Head of caudate nucleus (tissue), 42 donors: ENCODE measurements around the gene USP46.

Experiments
- DNase-seq, 42 donors: peaks; one replicate each; pipeline versions ENCODE4 v3.0.0 to v3.0.0-alpha.2; 2020 to 2021; ENCODE audit warnings: mixed read lengths in 7 of 42
- intact Hi-C: fragments of 100-400 bp; cut with DNase I; formaldehyde crosslinking; loops from one replicate; pipeline ENCODE4 v1.15.0; 2022

Gene USP46

DNA sequence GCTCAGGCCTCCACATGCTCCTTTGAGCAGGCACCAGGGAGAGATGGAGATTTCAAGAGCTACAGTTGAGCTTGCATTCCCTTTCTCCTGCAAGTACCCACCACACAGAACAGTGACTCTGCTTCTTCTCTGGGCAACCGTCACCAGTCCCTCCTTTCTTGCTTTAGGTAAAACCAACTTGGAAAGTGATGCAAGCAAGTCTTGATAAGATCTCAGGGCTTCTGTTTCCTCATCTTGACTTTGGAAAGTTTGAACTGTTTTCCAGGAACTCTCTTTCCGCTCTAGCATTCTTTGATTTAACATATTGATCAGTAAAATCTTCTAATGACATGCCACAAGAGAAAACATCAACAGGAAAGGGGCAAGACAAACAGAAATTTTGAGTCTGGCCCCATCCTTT lies 73.7 kb downstream of the USP46 start:
- no peak for DNase-seq
- intact Hi-C loops, result no loop called here

DNA sequence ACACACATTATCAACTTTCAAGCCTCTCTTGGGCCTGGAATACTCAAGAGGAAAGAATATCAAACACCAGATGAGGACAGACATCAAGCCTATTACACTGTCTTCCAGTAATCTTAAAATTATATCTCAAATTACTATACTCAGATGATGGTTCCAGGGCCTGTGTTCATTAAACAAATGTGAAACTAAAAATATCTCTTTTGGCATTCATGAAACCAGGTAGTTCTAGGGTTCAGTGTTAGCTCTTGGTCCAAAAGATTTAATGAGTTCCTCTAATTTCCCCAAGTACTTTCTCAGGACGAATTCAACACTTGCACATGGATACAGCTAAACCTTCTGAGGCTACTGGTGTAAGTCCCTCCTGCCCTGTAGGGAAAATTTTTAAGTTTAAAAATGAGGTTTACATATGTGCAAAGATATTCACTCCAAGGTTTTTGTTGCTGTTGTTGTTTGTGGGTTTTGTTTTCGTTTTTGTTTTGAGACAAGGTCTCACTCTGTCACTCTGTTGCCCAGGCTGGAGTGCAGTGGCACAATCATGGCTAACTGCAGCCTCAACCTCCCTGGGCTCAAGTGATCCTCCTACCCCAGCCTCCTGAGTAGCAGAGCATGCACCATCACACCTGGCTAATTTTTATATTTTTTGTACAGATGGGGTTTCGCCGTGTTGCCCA lies 79.4 kb downstream of the USP46 start:
- DNase-seq, result no peak
- intact Hi-C loops, result no loop called here

DNA sequence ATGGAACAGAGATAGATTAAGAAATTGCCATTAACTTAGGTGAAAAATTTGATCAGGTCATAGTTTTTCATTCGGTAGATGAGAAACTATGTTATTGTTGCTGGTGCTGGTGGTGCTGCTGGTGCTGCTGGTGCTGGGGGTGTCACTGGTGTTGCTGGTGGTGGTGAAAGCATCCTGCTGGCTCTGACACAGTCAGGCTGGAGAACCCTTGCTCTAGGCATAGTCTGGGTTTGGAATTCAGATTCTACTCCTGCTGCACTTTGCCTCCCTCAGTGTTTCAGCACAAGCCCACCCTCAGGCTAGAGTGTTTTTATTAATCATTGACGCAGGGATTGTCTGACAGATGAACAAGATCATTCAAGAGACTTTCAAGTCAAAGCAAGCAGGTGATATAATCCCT lies 80.2 kb downstream of the USP46 start:
- intact Hi-C loops, result no loop called here
- no peak for DNase-seq

DNA sequence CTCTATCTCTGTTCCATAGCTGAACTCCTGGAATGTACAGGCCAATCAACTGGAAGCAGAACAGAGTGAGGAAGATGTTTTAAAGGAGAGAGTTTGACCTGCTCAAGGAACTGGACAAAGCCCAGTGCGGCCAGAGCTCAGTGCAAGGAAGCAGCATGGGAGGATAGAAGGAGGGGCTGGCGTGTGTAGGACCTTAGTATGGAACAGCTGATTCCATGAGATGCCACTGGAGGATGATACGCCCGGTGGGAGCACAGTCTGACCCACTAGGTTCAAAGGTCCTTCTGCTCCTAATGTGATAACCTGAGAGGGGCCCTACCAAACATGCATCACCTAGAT lies 81.5 kb downstream of the USP46 start:
- no peak for DNase-seq
- intact Hi-C loops, result no loop called here

DNA sequence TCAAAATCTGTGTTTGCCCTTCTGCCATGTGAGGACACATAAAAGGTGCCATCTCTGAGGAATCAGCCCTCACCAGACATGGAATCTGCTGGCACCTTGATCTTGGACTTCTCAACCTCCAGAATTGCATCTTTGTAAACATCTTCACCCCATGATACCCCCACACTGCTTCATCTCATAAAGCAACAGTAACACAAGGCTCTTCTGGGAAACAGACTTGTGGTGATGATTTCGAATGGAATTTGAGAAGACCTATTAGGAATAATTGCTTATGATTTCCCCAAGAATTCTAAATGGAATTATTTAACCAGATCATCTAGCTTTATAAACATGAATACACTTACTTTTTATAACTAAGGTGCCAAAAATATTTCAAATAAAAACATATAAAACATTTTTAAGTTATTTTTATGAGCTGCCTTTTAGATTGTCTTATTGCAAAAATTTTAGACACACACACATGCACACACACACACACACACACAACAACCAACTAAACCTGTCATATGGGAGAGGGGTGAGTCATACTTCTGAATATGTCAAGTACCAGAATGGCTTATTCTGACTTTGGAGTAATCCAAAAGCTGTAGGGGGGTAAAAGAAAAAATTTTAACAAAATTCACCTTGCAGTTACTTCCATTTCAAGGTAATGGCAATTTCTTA lies 82.0 kb downstream of the USP46 start:
- peak in 1 of 42 donors; percentile 12 for DNase-seq
- intact Hi-C loops, result no loop called here

DNA sequence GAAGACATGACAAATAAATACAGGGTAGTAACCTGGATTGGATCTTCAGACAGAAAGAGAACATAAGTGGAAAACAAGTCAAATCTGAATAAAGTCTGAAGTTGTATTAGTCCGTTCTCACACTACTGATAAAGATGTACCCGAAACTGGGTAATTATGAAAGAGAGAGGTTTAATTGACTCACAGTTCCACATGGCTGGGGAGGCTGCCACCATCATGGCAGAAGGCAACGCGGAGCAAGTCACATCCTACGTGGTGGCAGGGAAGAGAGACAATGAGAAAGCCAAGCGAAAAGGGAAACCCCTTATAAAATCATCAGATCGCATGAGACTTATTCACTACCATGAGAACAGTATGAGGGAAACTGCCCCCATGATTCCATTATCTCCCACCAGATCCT lies 82.8 kb downstream of the USP46 start:
- intact Hi-C loops, result no loop called here
- DNase-seq, result no peak

DNA sequence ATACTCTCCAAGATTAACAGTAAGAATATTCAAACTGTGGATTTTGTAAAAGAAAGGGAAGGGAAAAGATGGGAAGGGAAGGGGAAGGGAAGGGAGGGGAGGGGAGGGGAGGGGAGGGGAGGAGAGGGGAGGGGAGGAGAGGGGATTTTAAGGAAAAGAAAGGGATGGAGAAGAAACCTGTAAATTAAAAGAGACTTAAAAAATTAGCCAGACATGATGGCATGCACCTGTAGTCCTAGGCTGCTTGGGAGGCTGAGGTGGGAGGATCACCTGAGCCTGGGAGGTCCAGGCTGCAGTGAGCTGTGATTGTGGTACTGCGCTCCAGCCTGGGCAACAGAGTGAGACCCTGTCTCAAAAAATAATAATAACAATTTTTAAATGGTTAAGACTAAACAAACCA lies 83.7 kb downstream of the USP46 start:
- DNase-seq, result no peak
- intact Hi-C loops, result no loop called here

DNA sequence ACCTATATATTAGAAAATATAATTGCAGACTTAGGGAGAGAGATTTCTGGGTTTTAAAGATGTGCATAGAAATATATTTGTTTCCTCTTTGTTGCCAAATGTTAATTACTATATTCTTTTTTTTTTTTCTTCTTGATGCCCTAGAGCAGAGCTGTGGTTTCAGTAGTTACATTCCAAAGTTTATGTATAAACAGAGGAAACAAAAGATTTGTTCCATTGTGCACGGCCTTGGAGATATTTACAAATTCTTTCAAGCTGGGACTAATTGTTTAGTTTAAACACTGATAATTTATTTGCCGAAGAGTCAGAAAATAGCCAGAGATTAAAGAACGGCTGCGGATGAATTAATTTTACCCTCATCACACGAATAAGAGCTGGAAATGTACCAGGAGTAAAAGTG lies 85.1 kb downstream of the USP46 start:
- DNase-seq, result no peak
- intact Hi-C loops, result no loop called here

DNA sequence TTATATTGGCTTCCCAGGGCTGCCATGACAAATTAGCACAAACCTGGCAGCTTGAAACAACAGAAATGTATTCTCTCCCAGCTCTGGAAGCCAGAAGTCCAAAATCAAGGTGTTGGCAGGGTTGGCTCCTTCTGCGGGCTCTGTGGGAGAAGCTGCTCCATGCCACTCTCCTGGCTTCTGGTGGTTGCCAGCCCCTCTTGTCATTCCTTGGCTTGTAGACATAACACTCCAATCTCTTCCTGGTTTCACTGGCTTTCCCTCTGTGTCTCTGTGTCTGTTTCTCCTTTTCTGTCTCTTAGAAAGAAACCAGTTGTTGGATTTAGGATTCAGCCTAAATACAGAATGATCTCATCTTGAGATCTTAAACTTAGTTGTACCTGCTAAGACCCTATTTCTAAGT lies 85.5 kb downstream of the USP46 start:
- intact Hi-C loops, result no loop called here
- DNase-seq, result no peak

DNA sequence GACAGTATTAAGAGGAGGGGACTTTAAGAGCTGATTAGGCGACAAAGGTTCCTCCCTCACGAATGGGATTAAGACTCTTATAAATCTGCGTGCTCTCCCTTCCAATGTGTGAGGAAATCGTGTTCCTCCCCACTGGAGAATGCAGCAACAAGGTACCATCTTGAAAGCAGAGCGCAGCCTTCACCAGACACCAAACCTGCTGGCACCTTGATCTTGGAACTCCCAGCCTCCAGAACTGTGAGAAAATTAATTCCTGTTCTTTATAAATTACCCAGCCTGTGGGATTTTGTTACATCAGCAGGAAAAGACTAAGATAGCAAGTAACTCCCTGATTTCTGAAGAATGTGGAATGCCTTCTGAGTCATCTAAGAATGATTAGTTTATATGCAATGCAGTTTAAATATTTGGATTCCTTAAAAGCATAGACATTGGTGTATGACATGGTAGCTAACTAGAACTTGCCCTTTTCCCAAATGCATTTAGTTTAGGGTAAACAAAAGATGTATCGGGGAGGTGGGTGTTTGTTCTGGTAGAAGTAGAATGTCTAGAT lies 86.1 kb downstream of the USP46 start:
- intact Hi-C loops, result no loop called here
- no peak for DNase-seq

DNA sequence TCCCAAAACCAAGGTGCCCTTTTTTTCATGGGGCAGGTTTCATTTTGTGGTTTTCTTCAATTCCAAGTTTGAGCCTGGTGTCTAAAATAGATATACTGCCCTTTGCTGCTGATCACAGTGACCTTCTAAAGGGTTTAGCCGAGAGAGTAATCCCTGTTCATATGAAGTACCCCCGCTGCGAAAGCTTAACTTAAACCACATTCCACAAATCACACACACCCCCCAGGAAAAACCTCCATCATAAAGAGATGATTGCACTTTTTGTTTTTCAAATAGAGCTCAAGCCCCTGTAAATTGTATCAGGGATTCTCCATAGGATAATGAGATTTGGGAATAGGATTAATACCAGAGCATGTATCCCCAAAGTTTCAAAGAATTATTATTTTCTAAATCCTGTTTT lies 90.8 kb downstream of the USP46 start:
- DNase-seq, result no peak
- intact Hi-C loops, result no loop called here

DNA sequence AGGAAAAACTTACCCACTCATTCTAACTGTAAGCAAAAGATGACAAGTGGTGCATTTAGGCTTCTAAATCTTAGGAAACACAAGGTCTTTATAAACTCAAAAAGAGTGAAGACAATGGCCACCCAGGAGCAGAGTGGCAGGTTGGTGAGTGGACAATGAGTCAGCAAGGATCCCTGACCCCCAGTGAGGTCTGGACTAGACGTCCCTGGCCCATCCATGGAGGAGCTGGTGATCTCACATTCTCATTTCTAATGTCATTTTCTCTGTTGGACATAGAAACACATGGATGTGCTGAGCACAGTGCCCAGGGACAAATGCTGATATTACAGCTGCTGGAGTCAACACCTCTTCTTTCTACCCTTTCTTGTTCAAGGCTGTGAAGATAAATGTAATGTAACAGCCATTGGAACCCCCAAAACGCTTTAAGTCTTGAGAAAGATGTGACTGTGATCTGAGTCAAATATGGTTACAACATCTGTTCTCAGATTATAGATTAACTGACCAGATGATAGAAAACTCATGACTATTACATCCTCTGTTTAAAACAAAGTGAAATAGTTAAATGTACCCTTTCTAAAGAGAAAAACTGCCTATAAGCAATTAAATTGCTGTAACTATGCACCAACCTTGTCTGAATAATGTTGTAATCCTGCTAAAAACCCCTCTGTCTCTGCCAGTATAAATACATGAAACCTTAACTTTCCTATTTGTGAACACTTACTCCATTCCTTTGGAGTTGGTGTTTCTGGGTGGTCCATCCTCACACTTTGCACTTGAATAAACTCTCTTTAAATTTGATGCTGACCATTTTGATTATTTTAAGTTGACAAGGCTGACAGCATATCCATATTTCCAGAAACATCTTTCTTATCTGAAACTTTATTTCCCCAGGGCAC lies 92.7 kb downstream of the USP46 start:
- intact Hi-C loops, result no loop called here
- DNase-seq, result no peak

DNA sequence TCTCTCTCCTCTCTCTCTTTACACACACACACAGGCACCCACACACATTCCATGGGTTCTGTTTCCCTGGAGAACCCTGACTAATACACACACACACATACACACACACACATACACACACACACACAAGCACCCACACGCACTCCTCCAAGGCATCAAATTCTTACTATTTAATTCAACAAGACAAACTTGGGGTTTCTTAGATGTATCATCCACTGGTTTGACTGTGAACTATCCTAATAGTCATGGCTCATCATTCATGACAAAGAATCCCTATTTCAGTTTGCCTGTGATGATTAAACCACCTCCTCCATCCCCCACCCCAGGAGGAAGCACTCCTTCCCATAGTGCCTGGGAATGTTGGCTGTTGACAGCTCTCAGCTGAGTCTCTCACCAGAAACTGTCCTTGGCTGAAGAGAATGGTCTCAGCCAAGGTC lies 98.2 kb downstream of the USP46 start:
- peak in 37 of 42 donors; percentile 3 to 82 (median 40) for DNase-seq
- intact Hi-C loops, result no loop called here

DNA sequence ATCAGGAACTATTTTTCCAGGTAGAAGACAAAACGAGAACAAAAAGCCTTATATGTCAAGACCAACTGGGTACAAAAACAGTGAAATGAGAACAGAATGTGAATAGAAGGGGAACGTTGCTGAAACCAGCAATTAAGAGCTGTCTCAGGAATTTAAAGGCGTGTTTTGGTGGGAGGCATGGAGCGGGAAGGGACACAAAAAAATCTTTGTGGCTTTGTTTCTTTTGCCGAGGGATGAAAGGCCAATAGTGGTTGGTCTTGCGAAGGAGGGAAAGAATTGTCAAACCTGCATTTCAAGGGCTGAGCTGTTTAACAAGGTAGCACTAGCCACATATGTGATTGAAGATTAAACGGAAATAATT lies 103.8 kb downstream of the USP46 start:
- intact Hi-C loops, result no loop called here
- no peak for DNase-seq

DNA sequence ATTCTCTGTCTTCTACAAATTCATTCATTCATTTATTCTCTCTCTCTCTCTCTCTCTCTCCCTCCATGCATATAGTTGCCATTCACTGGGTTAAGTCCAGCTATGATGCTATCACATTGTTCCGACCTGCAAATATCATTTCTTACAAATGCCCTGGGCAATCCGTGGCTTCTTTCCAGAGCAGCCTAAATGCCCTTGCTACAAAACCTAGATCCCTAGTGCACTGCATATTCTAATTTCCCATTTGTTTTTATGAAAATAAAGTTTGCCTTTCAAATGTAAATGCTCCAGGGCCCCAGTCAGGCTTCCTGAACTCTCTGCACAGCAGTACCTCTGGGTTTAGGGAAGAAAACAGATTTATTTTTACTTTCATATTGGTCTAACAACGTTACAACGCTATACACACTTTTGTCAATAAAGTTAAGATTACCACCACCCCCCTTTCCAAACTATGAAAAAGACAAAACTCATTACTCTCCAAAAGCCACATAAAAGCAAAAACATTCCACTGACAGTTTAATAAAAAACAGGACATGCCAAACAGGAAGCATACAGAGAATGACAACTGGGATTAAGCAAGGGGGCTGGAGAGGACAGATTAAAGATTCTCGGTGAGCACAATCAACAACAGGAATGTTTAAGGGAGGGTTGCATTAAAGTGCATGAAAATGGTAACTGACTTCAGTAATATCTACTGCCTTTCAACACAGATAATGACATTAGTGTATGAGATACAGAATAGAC lies 104.3 kb downstream of the USP46 start:
- intact Hi-C loops, result no loop called here
- no peak for DNase-seq

DNA sequence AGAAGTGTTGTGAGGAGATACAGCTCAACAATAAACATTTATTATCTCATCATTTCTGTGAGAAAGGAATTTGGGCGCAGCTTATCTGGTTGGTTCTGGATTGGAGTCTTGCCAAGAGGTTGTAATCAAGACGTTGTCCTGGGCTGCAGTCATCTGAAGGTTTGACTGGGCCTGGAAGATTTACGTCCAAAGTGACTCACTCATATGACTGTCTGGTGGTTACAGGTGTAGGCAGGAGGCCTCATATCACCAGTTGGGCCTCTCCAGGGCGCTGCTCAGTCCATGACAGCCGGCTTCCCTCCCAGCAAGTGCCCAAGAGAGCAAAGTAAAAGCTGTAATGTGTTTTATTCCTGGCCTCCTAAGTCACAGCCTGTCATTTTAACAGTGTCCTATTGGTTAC lies 106.3 kb downstream of the USP46 start:
- intact Hi-C loops, result no loop called here
- DNase-seq, result no peak

DNA sequence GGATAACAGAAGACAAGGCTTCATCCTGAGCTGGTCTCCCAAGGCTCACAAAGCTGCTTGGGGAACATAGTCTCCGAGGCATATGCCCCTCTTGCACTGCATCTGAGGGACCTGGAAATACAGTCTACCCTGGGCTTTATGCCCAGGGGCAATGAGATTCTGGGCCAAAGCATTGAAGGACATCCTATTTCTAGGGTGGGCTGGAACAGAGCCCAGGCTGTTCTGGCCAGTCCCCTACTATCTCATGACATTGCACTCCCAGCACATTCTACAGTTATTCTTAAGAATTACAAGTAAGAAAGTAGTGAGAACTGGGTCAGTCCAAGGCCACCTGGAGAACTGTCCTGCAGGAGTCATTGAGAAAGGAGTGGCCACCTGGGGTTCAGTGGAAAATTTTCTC lies 107.6 kb downstream of the USP46 start:
- intact Hi-C loops, result no loop called here
- DNase-seq, result peak in 11 of 42 donors; percentile 5 to 44 (median 15)

DNA sequence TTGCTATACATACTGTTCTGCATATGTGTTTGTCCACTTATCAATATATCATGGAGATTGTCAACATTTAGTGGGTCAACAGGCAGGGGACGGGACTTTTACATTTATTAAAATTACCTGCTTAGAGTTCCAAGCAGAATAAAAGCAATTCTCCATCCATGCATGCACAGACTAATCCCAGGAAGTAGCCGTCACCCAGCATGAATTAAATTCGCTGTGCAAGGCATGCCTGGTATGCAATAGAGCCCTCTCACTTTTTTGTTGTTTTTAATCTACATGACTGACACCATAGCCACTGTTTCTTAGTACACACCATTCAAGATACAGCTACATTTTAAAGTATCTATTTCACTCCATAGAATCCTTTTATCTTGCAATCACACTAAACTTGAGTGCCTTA lies 108.9 kb downstream of the USP46 start:
- no peak for DNase-seq
- intact Hi-C loops, result no loop called here

DNA sequence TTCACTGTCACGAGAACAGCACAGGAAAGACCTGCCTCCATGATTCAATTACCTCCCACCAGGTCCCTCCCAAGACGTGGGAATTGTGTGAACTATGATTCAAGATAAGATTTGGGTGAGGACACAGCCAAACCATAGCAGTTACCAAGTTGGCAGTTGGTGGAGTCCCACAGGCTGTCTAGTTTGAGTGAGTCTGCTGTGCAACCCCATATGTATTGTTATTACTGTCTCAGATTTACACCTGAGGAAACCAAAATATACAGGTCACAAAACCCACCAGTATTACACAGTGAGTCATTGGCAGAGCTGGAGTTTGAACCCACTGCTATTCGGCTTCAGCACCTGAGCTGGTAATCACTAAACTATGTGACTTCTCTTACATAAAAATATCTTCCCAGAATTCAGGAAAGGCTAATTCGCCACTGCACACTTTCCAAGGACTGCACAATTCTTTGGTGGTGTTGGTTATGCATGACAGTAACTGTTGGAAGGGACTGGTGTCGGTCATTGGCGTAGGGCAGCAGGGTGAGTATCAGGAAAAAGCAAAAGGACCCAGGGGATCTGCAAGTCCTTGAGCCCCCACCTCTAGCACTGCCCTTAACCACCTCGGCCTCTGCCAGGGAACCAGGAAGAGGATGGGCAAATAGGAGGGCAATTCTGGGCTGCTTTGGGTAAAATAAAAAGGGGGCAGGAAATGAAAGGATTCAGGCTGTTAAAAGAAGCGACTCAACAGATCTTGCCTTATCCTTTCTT lies 110.1 kb downstream of the USP46 start:
- intact Hi-C loops, result no loop called here
- DNase-seq, result no peak
